ENCODE data around the gene ZNF451.
"Not testable (repeated sequence)": the region's sequence is repeated elsewhere in the genome, so short reads cannot be mapped to it uniquely, and the experiment has no call there.

ZNF451 gene, protein sequence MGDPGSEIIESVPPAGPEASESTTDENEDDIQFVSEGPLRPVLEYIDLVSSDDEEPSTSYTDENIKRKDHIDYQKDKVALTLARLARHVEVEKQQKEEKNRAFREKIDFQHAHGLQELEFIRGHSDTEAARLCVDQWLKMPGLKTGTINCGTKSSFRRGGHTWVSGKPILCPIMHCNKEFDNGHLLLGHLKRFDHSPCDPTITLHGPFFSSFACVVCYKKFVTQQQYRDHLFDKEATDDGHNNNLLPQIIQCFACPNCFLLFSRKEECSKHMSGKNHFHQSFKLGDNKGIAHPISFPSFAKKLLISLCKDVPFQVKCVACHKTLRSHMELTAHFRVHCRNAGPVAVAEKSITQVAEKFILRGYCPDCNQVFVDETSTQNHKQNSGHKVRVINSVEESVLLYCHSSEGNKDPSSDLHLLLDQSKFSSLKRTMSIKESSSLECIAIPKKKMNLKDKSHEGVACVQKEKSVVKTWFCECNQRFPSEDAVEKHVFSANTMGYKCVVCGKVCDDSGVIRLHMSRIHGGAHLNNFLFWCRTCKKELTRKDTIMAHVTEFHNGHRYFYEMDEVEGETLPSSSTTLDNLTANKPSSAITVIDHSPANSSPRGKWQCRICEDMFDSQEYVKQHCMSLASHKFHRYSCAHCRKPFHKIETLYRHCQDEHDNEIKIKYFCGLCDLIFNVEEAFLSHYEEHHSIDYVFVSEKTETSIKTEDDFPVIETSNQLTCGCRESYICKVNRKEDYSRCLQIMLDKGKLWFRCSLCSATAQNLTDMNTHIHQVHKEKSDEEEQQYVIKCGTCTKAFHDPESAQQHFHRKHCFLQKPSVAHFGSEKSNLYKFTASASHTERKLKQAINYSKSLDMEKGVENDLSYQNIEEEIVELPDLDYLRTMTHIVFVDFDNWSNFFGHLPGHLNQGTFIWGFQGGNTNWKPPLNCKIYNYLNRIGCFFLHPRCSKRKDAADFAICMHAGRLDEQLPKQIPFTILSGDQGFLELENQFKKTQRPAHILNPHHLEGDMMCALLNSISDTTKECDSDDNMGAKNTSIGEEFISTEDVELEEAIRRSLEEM

DNA sequence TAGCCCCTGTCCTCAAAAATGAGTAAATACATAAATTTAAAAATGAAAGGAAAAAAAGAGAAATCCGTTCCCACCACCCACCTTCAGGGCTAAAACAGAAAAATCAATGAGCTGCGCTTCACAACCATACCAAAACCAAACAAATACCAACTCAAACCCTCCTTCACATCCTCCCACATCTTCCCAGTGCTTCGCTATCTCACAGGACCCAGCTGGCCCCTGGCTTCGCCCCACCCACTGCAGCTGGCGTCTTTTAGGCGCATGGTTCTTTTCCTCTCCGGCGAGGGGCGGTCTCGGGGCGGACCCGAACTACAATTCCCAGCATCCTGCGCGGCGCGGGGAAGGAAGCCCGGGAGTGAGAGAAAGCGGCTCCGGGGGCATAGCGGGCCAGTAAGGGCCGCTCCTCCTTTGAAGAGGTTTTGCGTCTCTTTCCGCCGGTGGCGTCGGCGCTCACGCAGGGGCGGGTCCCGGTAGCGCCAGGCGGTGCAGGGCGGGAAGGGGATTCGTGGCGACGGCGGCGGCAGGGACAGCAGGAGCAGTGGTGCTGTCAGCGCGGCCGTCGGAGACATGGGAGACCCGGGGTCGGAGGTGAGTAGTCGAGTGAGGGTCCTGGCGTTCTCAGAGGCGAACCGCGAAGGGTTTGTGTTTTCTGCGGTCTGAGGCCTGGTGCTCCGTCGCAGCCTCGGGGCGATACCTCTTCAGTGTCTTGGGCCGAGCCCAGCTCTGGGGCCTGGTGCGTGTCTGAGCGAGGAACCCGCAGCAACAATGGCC is at the start of gene ZNF451:
TSS of gene ZNF451 (plus strand) at position 502 of the 771 bp plus-strand sequence. CDS start at position 568, 66 bp downstream.
- DNase-seq (ENCODE audit: low read depth in 2 of 2) = peak; percentile 91 to 94

DNA sequence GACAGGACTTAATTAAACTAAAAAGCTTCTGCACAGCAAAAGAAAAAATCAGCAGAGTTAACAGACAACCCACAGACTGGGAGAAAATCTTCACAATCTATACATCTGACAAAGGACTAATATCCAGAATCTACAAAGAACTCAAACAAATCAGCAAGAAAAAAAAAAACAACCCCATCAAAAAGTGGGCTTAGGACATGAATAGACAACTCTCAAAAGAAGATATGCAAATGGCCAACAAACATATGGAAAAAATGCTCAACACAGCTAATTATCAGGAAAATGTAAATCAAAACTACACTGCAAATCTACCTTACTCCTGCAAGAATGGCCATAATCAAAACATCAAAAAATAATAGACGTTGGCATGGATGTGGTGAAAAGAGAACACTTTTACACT is 45.9 kb upstream of the ZNF451 start:
- DNase-seq (ENCODE audit: low read depth in 2 of 2) = not testable (repeated sequence)

DNA sequence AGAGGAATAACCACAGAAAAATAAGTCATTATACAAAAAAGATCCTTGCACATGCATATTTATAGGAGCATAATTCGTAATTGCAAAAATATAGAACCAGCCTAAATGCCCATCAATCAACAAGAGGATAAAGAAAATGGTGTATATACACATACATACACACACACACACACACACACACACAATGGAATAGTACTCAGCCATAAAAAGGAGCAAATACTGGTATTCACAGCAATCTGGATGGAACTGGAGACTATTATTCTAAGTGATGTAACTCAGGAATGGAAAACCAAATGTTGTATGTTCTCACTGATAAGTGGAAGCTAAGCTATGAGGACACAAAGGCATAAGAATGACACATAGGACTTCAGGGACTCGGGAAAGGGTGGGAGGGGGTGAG is 45.4 kb upstream of the ZNF451 start:
- no peak for DNase-seq (ENCODE audit: low read depth in 2 of 2)

- DNase-seq (ENCODE audit: low read depth in 2 of 2) = peak; percentile 68 to 71
These were observed 43.4 kb upstream of the ZNF451 start, which contains the start of gene KIAA1586 for GRCh38 chr6:57046332-57047256. Gene KIAA1586, plus strand, starts transcription at chr6:57046693. Its CDS starts 63 bp downstream, at chr6:57046756.

- not testable (repeated sequence) for DNase-seq (ENCODE audit: low read depth in 2 of 2)
These were observed 42.8 kb upstream of the ZNF451 start for GRCh38 chr6:57047257-57047585.

- DNase-seq (ENCODE audit: low read depth in 2 of 2) = not testable (repeated sequence)
These were observed 42.1 kb upstream of the ZNF451 start for GRCh38 chr6:57047859-57048258.

DNA sequence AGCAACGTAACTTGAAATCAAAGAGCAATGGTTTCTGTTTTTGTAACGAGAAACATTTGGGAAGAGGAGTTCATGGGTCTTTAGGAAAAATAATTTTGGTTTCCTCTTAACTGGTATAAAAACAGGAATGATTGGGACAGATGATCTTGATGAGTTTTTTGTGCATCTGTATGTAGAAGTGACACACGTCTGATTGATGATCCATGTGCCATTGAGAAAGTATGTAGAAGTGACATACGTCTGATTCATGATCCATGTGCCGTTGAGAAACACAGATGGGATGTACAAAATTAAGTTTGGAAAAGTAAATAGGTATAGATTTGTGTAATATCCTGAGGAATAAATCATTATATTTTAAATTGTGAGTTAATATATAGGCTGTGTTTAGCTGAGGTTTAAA is 41.4 kb upstream of the ZNF451 start:
- DNase-seq (ENCODE audit: low read depth in 2 of 2) = no peak

DNA sequence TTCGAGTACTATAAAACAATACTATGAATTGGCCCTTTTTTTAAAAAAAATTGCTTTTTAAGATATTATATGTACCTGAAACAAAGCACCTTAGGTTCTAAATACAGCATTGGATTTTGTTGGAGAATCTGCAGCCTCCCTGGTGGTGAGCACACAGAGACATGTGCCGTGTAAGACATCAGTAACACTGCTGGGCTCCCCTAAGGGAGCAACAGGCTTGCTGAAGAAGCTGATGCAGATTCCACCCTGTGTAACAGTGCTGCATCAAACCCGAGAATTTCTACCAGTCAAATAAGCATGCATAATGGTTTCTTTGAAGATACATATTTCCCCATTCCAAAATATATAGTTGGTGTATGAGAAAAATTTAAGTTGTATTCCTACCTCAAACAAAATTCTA is 26.1 kb upstream of the ZNF451 start:
- DNase-seq (ENCODE audit: low read depth in 2 of 2) = no peak

GRCh38 chr6:57064809-57065208 is 25.2 kb upstream of the ZNF451 start:
- no peak for DNase-seq (ENCODE audit: low read depth in 2 of 2)

GRCh38 chr6:57068061-57068460 is 21.9 kb upstream of the ZNF451 start:
- DNase-seq (ENCODE audit: low read depth in 2 of 2) = no peak

DNA sequence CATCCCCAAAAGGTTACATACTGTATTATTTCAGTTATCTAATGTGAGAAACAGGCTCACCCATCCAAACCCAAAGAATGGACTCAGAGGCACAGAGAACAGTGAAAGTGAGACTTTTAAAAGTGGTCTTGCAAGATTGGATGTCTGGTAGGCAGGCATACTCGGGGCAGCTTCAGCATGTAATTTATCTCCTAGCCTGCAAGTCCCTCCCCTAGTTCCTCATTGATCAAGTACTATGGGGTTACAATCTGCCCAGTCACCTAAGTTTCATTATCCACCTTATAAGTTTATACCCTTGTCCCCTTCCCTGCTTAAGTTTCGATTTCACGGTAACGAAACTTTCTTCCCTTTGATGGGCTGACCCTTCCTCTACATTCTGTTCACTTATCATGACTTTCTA is 20.8 kb upstream of the ZNF451 start:
- DNase-seq (ENCODE audit: low read depth in 2 of 2) = no peak

DNA sequence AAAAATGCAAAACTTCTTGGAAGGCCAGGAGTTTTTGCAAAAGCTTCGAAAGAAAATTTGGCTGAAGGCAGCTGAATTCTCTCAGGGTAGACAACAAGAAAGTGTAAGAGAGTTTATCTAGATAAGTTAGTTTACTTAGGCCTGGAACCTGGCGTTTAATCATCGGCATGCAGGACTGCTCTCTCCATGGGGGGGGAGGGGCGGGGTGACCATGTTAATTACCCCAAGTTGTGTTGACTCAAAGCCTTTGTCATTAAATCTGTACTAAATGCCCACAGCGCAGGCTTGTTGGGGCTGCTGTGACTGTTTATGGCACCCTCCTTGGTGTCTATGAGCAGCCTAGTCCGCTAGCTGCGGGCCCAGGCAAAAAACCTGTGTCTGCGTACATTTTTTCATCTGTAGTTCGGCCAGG is 20.1 kb upstream of the ZNF451 start:
- DNase-seq (ENCODE audit: low read depth in 2 of 2) = no peak

DNA sequence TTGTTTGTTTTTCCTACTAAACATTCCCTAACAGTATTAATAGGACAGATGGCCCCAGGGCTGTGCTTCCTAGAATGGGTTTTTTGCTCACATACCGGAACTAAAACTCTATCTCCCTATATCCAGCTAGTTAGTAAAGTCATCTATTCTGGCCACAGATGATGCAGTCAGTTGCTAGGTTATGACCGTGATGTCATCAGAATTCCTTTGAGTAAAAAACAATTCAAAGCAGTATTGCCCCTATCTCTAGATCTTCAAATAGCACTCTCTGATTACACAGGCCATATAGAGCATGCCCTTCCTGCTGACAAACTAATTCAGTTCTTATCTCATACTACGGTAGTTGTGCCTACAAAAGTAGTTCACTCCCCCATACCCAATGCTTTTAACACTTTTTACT is 17.9 kb upstream of the ZNF451 start:
- no peak for DNase-seq (ENCODE audit: low read depth in 2 of 2)

DNA sequence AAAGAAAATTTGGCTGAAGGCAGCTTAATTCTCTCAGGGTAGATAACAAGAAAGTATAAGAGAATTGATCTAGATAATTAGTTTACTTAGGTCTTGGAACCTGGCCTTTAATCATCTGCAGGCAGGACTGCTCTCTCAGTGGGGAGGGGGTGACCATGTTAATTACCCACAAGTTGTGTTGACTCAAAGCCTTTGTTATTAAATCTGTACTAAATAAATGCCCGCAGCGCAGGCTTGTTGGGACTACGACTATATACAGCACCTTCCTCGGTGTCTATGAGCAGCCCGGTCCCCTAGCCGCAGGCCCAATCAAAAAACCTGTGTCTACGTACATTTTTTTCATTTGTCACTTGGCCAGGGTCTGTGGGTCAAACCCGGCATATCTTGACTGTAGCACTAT is 15.6 kb upstream of the ZNF451 start:
- DNase-seq (ENCODE audit: low read depth in 2 of 2) = no peak

GRCh38 chr6:57075092-57075491 is 14.9 kb upstream of the ZNF451 start:
- no peak for DNase-seq (ENCODE audit: low read depth in 2 of 2)

DNA sequence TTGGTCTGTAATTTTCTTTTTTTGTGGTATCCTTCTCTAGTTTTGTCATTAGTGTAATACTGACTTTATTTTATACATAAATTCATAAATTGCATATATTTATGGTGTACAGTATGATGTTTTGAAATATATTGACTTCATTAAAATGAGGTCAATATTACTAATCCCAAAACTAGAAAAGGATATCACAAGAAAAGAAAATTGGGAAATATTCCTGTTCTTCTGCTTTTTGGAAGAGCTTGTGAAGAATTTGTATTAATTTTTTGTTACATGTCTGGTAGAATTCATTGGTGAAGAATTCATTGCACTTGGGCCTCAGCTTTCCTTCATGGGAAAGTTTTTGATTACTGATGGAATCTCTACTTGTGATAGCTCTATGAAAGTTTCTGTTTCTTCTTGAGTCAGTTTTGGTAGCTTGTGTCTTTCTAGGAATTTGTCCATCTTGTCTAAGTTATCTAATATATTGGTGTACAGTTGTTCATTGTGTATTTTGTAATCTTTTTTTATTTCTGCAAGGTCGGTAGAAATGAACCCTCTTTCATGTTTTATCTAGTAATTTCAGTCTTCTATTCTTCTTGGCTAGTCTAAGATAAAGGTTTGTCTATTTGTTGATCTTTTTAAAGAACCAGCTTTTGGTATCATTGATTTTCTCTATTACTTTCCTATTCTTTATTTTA is 11.3 kb upstream of the ZNF451 start:
- no peak for DNase-seq (ENCODE audit: low read depth in 2 of 2)

GRCh38 chr6:57085471-57085870 is 4.5 kb upstream of the ZNF451 start:
- DNase-seq (ENCODE audit: low read depth in 2 of 2) = no peak

- DNase-seq (ENCODE audit: low read depth in 2 of 2) = no peak
These were observed 3.1 kb upstream of the ZNF451 start for GRCh38 chr6:57086843-57087242.

DNA sequence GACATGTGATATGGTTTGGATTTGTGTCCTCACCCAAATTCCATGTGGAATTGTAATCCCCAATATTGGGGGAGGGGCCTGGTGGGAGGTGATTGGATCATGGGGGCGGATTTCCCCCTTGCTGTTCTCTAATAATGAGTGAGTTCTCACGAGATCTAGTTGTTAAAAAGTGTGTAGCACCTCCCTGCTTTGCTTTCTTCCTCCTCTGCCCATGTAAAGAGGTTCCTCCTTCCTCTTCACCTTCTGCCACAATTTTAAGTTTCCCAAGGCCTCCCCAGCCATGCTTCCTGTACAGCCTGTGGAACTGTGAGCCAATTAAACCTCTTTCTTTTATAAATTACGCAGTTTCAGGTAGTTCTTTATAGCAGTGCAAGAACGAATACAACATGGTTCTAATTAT is 2.1 kb upstream of the ZNF451 start:
- no peak for DNase-seq (ENCODE audit: low read depth in 2 of 2)

DNA sequence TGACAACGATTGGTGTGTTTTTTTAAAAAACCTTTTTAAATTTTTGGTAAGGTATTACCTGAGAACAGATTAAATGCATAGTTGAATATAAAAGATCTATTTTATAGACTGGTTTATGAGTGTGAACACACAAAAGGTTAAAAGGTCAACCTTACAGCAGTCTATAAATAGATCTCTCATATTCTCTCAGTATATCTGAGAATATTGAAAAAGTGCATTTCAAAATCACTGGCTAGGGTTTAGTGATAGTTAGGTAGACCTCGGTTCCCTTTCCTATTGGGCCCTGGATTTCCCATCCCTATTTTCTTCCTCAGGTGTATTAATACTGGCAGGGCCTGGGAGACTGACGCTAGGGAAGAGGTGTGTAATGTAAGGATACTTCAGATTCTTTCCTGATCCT is 723 bp upstream of the ZNF451 start:
- DNase-seq (ENCODE audit: low read depth in 2 of 2) = no peak

All from stimulated activated CD8-positive, alpha-beta memory T cell treated with anti-CD3 and anti-CD28 coated beads, Interleukin-7, amount 100 ng/mL, for 4 hours (primary cell).